Neutrophil (primary cell): ENCODE measurements around the gene RARB.

ENCODE experiments used
- H3K27ac ChIP-seq: fragments of 200-600 bp; sonication (generic); 2 replicates; pipeline ENCODE4 v1.5.1; 2016; ENCODE audit warnings: mild to moderate bottlenecking, moderate library complexity
- H3K27me3 ChIP-seq: fragments of 200-600 bp; sonication (generic); 2 replicates; pipeline ENCODE4 v1.6.0; 2016; ENCODE audit warnings: mild to moderate bottlenecking
- H3K36me3 ChIP-seq: fragments of 200-600 bp; sonication (generic); 2 replicates; pipeline ENCODE4 v1.5.1; 2017
- H3K4me1 ChIP-seq, 2 experiments: fragments of 200-600 bp in 1 of 2; sonication (generic) in 1 of 2; 1 replicate in 1 of 2; 2 replicates in 1 of 2; pipeline versions ENCODE4 v1.5.1 to v1.6.1; 2013 to 2016; ENCODE audit warnings: low read depth in 1 of 2, low read length in 1 of 2, mild to moderate bottlenecking in 1 of 2, moderate library complexity in 1 of 2; ENCODE audit not compliant: control insufficient read depth in 1 of 2, insufficient read depth in 1 of 2
- H3K4me3 ChIP-seq, 2 experiments: fragments of 200-600 bp in 1 of 2; sonication (generic) in 1 of 2; 1 replicate in 1 of 2; 2 replicates in 1 of 2; pipeline ENCODE4 v1.5.1; 2013 to 2016; ENCODE audit warnings: low read depth in 1 of 2, low read length in 1 of 2, mild to moderate bottlenecking in 1 of 2, moderate library complexity in 1 of 2
- H3K9me3 ChIP-seq: fragments of 200-600 bp; sonication (generic); 2 replicates; pipeline ENCODE4 v1.5.1; 2016
- TF ChIP-seq, protein P1 (sequence below): fragments of 200-600 bp; sonication (generic); IDR thresholded peaks from 2 replicates; pipeline ENCODE4 v1.5.1; 2016; ENCODE audit warnings: antibody characterized with exemption

The RARB gene

DNA sequence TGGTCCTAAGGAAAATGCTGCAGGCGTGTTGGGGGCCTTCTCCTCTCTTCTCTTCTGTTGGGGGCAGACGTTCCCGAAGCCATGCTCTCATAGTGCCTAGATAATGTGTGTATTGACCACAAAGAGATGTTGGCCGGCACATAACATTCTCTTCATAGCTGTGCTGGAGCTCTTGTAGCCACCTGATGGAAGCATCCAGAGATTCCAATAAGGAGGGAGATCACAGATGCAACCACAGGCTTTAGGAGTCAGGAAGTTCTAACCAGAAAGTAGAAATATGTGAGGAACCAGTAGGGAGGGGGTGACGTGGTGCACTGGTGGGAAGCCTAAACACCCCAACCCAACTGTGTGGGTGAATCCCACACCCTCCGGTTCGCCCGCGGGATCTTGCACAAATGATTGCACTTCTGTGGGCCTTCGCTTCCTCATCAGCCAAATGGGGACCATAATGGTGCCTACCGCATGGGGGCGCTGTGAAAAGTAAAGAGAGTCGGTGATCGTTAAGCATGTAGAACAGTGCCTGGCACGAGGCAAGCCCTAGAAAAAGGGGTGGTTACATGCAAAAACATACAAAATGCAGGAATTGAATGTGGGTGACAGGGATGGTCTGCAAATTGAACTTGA, 148.9 kb downstream of the RARB start:
- Histone ChIP-seq H3K9me3 (no peaks in the 10 kb centered on the region), H3K4me3 (no peak overlapping the region), H3K27me3 (no peaks in the 10 kb centered on the region), H3K27ac (no peak overlapping the region), H3K36me3 (no peaks in the 10 kb centered on the region), H3K4me1 (no peaks in the 10 kb centered on the region)
- TF ChIP-seq, protein P1, sequence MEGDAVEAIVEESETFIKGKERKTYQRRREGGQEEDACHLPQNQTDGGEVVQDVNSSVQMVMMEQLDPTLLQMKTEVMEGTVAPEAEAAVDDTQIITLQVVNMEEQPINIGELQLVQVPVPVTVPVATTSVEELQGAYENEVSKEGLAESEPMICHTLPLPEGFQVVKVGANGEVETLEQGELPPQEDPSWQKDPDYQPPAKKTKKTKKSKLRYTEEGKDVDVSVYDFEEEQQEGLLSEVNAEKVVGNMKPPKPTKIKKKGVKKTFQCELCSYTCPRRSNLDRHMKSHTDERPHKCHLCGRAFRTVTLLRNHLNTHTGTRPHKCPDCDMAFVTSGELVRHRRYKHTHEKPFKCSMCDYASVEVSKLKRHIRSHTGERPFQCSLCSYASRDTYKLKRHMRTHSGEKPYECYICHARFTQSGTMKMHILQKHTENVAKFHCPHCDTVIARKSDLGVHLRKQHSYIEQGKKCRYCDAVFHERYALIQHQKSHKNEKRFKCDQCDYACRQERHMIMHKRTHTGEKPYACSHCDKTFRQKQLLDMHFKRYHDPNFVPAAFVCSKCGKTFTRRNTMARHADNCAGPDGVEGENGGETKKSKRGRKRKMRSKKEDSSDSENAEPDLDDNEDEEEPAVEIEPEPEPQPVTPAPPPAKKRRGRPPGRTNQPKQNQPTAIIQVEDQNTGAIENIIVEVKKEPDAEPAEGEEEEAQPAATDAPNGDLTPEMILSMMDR = no peak

DNA sequence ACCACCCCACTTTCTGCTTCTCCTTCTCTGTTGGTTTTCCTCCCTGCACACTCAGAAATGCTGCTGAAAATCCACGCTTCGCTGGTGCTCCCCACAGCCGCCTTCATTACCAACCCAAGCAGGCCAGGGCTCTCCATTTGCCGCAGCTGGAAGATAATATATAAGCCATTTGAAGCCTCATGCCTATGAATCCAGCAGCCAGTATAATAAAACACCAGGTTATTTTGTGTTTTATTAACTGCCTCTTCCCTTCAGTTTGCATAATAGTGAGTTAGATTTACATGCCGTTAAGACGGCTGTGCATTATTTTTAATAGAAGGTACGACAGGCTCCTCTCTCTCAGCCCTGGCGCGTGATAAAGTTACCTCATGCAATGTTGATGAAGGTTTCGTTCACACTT, 150.0 kb downstream of the RARB start:
- Histone ChIP-seq H3K4me1 (no peaks in the 10 kb centered on the region), H3K4me3 (no peak overlapping the region), H3K27me3 (no peaks in the 10 kb centered on the region), H3K36me3 (no peaks in the 10 kb centered on the region), H3K27ac (no peak overlapping the region), H3K9me3 (no peaks in the 10 kb centered on the region)
- TF ChIP-seq, protein P1 = no peak

DNA sequence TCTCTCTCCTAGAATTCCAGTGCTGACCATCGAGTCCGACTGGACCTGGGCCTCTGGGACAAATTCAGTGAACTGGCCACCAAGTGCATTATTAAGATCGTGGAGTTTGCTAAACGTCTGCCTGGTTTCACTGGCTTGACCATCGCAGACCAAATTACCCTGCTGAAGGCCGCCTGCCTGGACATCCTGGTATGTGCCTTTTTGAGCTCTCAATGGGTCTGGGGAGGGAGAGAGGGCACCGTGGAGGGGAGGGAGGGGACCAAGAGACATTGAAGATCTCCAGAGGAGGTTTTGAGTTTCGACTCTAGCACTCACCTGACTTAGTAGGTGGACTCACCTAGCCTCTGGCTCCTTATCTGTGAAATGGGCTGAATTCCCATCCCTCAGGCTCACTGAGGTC, 152.5 kb downstream of the RARB start:
- Histone ChIP-seq H3K4me1 (no peaks in the 10 kb centered on the region), H3K9me3 (no peaks in the 10 kb centered on the region), H3K27me3 (no peaks in the 10 kb centered on the region), H3K27ac (no peak overlapping the region), H3K4me3 (no peak overlapping the region), H3K36me3 (no peaks in the 10 kb centered on the region)
- TF ChIP-seq, protein P1 = no peak

DNA sequence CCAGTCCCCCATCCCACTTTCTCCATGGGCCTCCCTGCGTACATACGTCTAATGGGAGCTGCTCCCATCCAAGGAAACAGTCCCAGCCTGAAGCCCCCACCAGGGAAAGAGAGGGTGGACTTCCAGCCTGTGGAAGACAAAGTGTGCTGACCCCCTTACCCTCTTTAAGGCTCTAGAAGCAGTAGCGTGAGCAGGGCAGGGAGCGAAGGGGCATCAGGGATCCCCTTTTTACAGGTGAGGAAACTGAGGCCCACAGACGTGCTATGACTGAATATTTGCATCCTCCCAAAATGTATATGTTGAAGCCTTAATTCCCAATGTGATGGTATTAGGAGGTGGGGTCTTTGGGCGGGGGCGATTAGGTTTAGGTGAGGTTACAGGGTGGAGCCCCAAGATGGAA, 153.3 kb downstream of the RARB start:
- no peaks in the 10 kb centered on the region for H3K36me3 ChIP-seq
- no peak overlapping the region for H3K4me3 ChIP-seq
- no peaks in the 10 kb centered on the region for H3K27me3 ChIP-seq
- no peaks in the 10 kb centered on the region for H3K4me1 ChIP-seq
- no peaks in the 10 kb centered on the region for H3K9me3 ChIP-seq
- TF ChIP-seq, protein P1 = no peak
- H3K27ac ChIP-seq = no peak overlapping the region

DNA sequence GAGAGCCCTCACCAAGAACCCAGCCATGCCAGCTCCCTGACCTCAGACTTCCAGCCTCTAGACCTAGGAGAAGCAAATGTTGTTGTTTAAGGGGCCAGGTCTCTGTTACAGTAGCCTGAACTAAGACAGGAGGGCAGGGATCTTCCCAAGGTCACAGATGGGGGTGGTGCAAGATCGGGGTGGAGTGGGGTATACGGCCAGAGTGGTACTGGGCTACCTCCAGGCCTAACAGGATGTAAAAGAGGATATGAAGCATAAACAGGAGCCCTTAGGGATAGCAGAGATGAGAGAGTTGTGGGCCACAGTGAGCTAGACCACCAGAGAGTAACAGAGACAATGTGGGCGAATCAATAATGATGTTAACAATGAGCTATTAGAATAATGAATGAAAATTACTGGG, 153.8 kb downstream of the RARB start:
- Histone ChIP-seq H3K4me1 (no peaks in the 10 kb centered on the region), H3K36me3 (no peaks in the 10 kb centered on the region), H3K27me3 (no peaks in the 10 kb centered on the region), H3K9me3 (no peaks in the 10 kb centered on the region), H3K27ac (no peak overlapping the region), H3K4me3 (no peak overlapping the region)
- TF ChIP-seq, protein P1 = no peak

DNA sequence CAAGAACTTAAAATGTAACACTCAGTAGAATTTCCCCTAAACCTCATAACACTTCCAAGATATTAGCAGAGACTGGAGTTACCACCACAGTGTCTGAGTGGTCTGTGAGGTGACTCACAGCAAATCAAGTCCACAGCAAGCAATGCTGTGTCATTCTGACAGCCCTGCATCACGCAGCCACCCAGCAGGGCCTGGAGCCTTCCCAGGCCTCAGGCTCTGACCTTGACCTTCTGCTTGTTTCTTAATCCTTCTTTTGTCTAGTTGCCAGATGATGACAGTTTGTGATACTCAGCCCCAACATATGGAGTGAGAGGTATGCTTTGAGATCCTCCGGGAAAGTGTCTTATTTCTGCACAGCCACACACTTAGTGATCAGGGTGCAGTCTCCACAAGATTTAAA, 154.2 kb downstream of the RARB start:
- Histone ChIP-seq H3K36me3 (no peaks in the 10 kb centered on the region), H3K4me1 (no peaks in the 10 kb centered on the region), H3K27ac (no peak overlapping the region), H3K9me3 (no peaks in the 10 kb centered on the region), H3K4me3 (no peak overlapping the region), H3K27me3 (no peaks in the 10 kb centered on the region)
- TF ChIP-seq, protein P1 = no peak
